ENCODE data around the gene CTBS.

- TF ChIP-seq CTCF (conservative IDR thresholded peaks at IDR 0.05; ENCODE audit: low read length) (no peak), EZH2phosphoT487 (IDR thresholded peaks at IDR 0.05; ENCODE audit: borderline replicate concordance) (no peak)
These were observed 45.3 kb upstream of the CTBS start for GRCh38 chr1:84619383-84620102.

All from Loucy (cell line).